SH-SY5Y (cell line): ENCODE measurements around the gene ZNF362.

ENCODE experiments used
- GATA2 ChIP-seq: IDR thresholded peaks from 2 replicates; pipeline ENCODE4 v1.6.1; 2011; ENCODE audit warnings: mild to moderate bottlenecking, low read depth, low read length
- GATA3 ChIP-seq: IDR thresholded peaks from 2 replicates; pipeline ENCODE4 v1.6.1; 2011; ENCODE audit warnings: low read depth, mild to moderate bottlenecking, low read length, moderate library complexity

ZNF362 gene

GRCh38 chr1:33330906-33331305, 74.6 kb downstream of the ZNF362 start:
- no peak for TF ChIP-seq GATA2
- TF ChIP-seq GATA3: no peak

GRCh38 chr1:33331444-33332356, 75.4 kb downstream of the ZNF362 start:
- TF ChIP-seq GATA2 (no peak), GATA3 (no peak)

GRCh38 chr1:33332357-33332789, 76.1 kb downstream of the ZNF362 start:
- TF ChIP-seq GATA3 (no peak), GATA2 (no peak)

GRCh38 chr1:33332881-33333280, 76.6 kb downstream of the ZNF362 start:
- no peak for TF ChIP-seq GATA3

GRCh38 chr1:33334081-33334552, 77.8 kb downstream of the ZNF362 start:
- TF ChIP-seq GATA3 (no peak), GATA2 (no peak)

GRCh38 chr1:33335020-33335419, 78.7 kb downstream of the ZNF362 start:
- TF ChIP-seq GATA3 (no peak), GATA2 (no peak; the same call in 1 of the 2 replicates)

GRCh38 chr1:33336580-33336979, 80.3 kb downstream of the ZNF362 start:
- TF ChIP-seq GATA3 (no peak), GATA2 (no peak)

- TF ChIP-seq GATA3: no peak
- no peak for TF ChIP-seq GATA2
Measured at GRCh38 chr1:33337441-33337840, 81.1 kb downstream of the ZNF362 start.

- TF ChIP-seq GATA3 (no peak), GATA2 (no peak)
Measured at GRCh38 chr1:33338048-33338439, 81.8 kb downstream of the ZNF362 start.

- no peak for TF ChIP-seq GATA3
Measured at GRCh38 chr1:33338440-33339211, 82.3 kb downstream of the ZNF362 start.

- TF ChIP-seq GATA2: no peak
- TF ChIP-seq GATA3: no peak
Measured at GRCh38 chr1:33339413-33339812, 83.1 kb downstream of the ZNF362 start.

- TF ChIP-seq GATA3 (no peak), GATA2 (no peak)
Measured at GRCh38 chr1:33341190-33341589, 84.9 kb downstream of the ZNF362 start.

- TF ChIP-seq GATA2: no peak
- TF ChIP-seq GATA3: no peak
Measured at GRCh38 chr1:33342041-33342723, 85.9 kb downstream of the ZNF362 start.

GRCh38 chr1:33343539-33343938, 87.2 kb downstream of the ZNF362 start:
- TF ChIP-seq GATA2 (no peak), GATA3 (no peak)
